SK-N-SH (cell line): Measurements from ENCODE around the gene SLC26A4. TPM values are rescaled to one million over a fixed set of nuclear protein-coding genes. Genes with fewer than 3 reads are reported as not detected.

Experiments used
- ELF1 ChIP-seq: IDR thresholded peaks from 2 replicates; pipeline ENCODE4 v1.4.0; 2012
- EP300 ChIP-seq, 2 experiments: IDR thresholded peaks; 2 replicates each; pipeline versions ENCODE4 v1.4.0 to v1.6.1; 2012; ENCODE audit warnings: borderline replicate concordance in 1 of 2, low read depth in 1 of 2, low read length in 1 of 2
- EZH2phosphoT487 ChIP-seq: fragments of 200-600 bp; sonication (generic); IDR thresholded peaks from 2 replicates; pipeline ENCODE4 v1.6.1; 2017; ENCODE audit warnings: low read depth, mixed run types, mild to moderate bottlenecking, antibody characterized with exemption, moderate library complexity, borderline replicate concordance
- FOSL2 ChIP-seq: IDR thresholded peaks from 2 replicates; pipeline ENCODE4 v1.4.0; 2012; ENCODE audit warnings: low read depth, mild to moderate bottlenecking, moderate library complexity, borderline replicate concordance
- FOXM1 ChIP-seq: IDR thresholded peaks from 2 replicates; pipeline ENCODE4 v1.4.0; 2012; ENCODE audit warnings: low read depth, mild to moderate bottlenecking
- GABPA ChIP-seq: IDR thresholded peaks from 2 replicates; pipeline ENCODE4 v1.4.0; 2012; ENCODE audit warnings: low read depth, mild to moderate bottlenecking
- GATA2 ChIP-seq: sonication (generic); formaldehyde crosslinking; IDR thresholded peaks from 2 replicates; pipeline ENCODE4 v1.5.0; 2020; ENCODE audit warnings: mild to moderate bottlenecking, missing genetic modification reagents
- JUND ChIP-seq: IDR thresholded peaks from 2 replicates; pipeline ENCODE4 v1.4.0; 2012
- MEF2A ChIP-seq: IDR thresholded peaks from 2 replicates; pipeline ENCODE4 v1.4.0; 2012; ENCODE audit warnings: low read depth, borderline replicate concordance
- NRF1 ChIP-seq: IDR thresholded peaks from 2 replicates; pipeline ENCODE4 v1.6.1; 2012; ENCODE audit warnings: low read depth, mild to moderate bottlenecking, low read length
- RAD21 ChIP-seq: IDR thresholded peaks from 2 replicates; pipeline ENCODE4 v1.6.1; 2012; ENCODE audit warnings: mild to moderate bottlenecking, low read length
- RFX5 ChIP-seq: IDR thresholded peaks from 2 replicates; pipeline ENCODE4 v1.6.1; 2012; ENCODE audit warnings: mild to moderate bottlenecking, improper control_type of control experiment, low read length
- RXRA ChIP-seq: IDR thresholded peaks from 2 replicates; pipeline ENCODE4 v1.4.0; 2012; ENCODE audit warnings: low read depth, mild to moderate bottlenecking, borderline replicate concordance
- SIN3A ChIP-seq: IDR thresholded peaks from 2 replicates; pipeline ENCODE4 v1.6.1; 2012; ENCODE audit warnings: low read depth, mild to moderate bottlenecking, low read length, moderate library complexity, borderline replicate concordance
- SMC3 ChIP-seq: IDR thresholded peaks from 2 replicates; pipeline ENCODE4 v1.6.1; 2012; ENCODE audit warnings: low read depth, low read length, improper control_type of control experiment
- TAF1 ChIP-seq: IDR thresholded peaks from 2 replicates; pipeline ENCODE4 v1.6.1; 2012; ENCODE audit warnings: low read depth, mild to moderate bottlenecking, low read length, moderate library complexity, borderline replicate concordance
- TCF12 ChIP-seq: IDR thresholded peaks from 2 replicates; pipeline ENCODE4 v1.4.0; 2012
- TEAD4 ChIP-seq: IDR thresholded peaks from 2 replicates; pipeline ENCODE4 v1.4.0; 2012; ENCODE audit warnings: mild to moderate bottlenecking, borderline replicate concordance; ENCODE audit not compliant: insufficient read depth
- YY1 ChIP-seq: IDR thresholded peaks from 2 replicates; pipeline ENCODE4 v1.4.0; 2012; ENCODE audit warnings: low read depth, mild to moderate bottlenecking
- polyA plus RNA-seq, 3 experiments: library from polyadenylated mRNA; depleted of rRNA; stranded (reverse); fragments of >200 nt; gene quantifications; 2 replicates each; pipeline ENCODE4 v1.2.3, GENCODE V29; 2012
- TF ChIP-seq, protein P1 (sequence below): IDR thresholded peaks from 2 replicates; pipeline ENCODE4 v1.6.1; 2012; ENCODE audit warnings: mild to moderate bottlenecking, low read depth, low read length, moderate library complexity
- TF ChIP-seq, protein P2 (sequence below): fragments of 200-600 bp; sonication (generic); IDR thresholded peaks from 2 replicates; pipeline ENCODE4 v1.6.1; 2017; ENCODE audit warnings: antibody characterized with exemption, mild to moderate bottlenecking, moderate library complexity
- TF ChIP-seq, protein P3 (sequence below): IDR thresholded peaks from 2 replicates; pipeline ENCODE4; 2012
- TF ChIP-seq, protein P4 (sequence below): fragments of 150-350 bp; IDR thresholded peaks from 2 replicates; pipeline ENCODE4 v1.6.1; 2017; ENCODE audit warnings: antibody characterized with exemption, low read length, low read depth, borderline replicate concordance
- TF ChIP-seq, protein P5 (sequence below): IDR thresholded peaks from 2 replicates; pipeline ENCODE4 v1.4.0; 2012; ENCODE audit warnings: low read depth
- TF ChIP-seq, protein P6 (sequence below): IDR thresholded peaks from 2 replicates; pipeline ENCODE4 v1.4.0; 2012; ENCODE audit warnings: low read depth, borderline replicate concordance

Gene SLC26A4
- polyA plus RNA-seq, 1 of the 3 experiments (the other 2 are of a cell fraction): 0.61 TPM

DNA sequence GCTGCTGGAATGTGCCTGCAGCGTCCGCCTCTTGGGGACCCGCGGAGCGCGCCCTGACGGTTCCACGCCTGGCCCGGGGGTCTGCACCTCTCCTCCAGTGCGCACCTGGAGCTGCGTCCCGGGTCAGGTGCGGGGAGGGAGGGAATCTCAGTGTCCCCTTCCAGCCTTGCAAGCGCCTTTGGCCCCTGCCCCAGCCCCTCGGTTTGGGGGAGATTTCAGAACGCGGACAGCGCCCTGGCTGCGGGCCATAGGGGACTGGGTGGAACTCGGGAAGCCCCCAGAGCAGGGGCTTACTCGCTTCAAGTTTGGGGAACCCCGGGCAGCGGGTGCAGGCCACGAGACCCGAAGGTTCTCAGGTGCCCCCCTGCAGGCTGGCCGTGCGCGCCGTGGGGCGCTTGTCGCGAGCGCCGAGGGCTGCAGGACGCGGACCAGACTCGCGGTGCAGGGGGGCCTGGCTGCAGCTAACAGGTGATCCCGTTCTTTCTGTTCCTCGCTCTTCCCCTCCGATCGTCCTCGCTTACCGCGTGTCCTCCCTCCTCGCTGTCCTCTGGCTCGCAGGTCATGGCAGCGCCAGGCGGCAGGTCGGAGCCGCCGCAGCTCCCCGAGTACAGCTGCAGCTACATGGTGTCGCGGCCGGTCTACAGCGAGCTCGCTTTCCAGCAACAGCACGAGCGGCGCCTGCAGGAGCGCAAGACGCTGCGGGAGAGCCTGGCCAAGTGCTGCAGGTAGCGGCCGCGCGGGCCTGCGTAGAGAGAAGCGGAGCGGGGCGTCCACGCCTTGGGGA lies 645 bp downstream of the SLC26A4 start (continued):
- TF ChIP-seq, protein P1, sequence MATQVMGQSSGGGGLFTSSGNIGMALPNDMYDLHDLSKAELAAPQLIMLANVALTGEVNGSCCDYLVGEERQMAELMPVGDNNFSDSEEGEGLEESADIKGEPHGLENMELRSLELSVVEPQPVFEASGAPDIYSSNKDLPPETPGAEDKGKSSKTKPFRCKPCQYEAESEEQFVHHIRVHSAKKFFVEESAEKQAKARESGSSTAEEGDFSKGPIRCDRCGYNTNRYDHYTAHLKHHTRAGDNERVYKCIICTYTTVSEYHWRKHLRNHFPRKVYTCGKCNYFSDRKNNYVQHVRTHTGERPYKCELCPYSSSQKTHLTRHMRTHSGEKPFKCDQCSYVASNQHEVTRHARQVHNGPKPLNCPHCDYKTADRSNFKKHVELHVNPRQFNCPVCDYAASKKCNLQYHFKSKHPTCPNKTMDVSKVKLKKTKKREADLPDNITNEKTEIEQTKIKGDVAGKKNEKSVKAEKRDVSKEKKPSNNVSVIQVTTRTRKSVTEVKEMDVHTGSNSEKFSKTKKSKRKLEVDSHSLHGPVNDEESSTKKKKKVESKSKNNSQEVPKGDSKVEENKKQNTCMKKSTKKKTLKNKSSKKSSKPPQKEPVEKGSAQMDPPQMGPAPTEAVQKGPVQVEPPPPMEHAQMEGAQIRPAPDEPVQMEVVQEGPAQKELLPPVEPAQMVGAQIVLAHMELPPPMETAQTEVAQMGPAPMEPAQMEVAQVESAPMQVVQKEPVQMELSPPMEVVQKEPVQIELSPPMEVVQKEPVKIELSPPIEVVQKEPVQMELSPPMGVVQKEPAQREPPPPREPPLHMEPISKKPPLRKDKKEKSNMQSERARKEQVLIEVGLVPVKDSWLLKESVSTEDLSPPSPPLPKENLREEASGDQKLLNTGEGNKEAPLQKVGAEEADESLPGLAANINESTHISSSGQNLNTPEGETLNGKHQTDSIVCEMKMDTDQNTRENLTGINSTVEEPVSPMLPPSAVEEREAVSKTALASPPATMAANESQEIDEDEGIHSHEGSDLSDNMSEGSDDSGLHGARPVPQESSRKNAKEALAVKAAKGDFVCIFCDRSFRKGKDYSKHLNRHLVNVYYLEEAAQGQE: peak; percentile 94
- TF ChIP-seq TCF12 (peak; percentile 13; the same call in 1 of the 2 replicates), NRF1 (no peak), SMC3 (peak; percentile 39; the same call in 1 of the 2 replicates), GATA2 (no peak), RFX5 (no peak), FOSL2 (no peak), YY1 (no peak), TAF1 (no peak), MEF2A (no peak), FOXM1 (no peak), JUND (no peak), EZH2phosphoT487 (no peak), ELF1 (no peak), EP300 (IDR thresholded peaks at IDR 0.05; ENCODE audit: borderline replicate concordance in 1 of 2, low read depth in 1 of 2, low read length in 1 of 2) (no peak), SIN3A (no peak), RXRA (no peak), RAD21 (peak; percentile 52), GABPA (no peak), TEAD4 (no peak)
- TF ChIP-seq, protein P2, sequence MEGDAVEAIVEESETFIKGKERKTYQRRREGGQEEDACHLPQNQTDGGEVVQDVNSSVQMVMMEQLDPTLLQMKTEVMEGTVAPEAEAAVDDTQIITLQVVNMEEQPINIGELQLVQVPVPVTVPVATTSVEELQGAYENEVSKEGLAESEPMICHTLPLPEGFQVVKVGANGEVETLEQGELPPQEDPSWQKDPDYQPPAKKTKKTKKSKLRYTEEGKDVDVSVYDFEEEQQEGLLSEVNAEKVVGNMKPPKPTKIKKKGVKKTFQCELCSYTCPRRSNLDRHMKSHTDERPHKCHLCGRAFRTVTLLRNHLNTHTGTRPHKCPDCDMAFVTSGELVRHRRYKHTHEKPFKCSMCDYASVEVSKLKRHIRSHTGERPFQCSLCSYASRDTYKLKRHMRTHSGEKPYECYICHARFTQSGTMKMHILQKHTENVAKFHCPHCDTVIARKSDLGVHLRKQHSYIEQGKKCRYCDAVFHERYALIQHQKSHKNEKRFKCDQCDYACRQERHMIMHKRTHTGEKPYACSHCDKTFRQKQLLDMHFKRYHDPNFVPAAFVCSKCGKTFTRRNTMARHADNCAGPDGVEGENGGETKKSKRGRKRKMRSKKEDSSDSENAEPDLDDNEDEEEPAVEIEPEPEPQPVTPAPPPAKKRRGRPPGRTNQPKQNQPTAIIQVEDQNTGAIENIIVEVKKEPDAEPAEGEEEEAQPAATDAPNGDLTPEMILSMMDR: no peak
- TF ChIP-seq, protein P3, sequence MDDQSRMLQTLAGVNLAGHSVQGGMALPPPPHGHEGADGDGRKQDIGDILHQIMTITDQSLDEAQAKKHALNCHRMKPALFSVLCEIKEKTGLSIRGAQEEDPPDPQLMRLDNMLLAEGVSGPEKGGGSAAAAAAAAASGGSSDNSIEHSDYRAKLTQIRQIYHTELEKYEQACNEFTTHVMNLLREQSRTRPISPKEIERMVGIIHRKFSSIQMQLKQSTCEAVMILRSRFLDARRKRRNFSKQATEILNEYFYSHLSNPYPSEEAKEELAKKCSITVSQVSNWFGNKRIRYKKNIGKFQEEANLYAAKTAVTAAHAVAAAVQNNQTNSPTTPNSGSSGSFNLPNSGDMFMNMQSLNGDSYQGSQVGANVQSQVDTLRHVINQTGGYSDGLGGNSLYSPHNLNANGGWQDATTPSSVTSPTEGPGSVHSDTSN: no peak
- TF ChIP-seq, protein P4, sequence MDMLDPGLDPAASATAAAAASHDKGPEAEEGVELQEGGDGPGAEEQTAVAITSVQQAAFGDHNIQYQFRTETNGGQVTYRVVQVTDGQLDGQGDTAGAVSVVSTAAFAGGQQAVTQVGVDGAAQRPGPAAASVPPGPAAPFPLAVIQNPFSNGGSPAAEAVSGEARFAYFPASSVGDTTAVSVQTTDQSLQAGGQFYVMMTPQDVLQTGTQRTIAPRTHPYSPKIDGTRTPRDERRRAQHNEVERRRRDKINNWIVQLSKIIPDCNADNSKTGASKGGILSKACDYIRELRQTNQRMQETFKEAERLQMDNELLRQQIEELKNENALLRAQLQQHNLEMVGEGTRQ: no peak
- TF ChIP-seq, protein P5, sequence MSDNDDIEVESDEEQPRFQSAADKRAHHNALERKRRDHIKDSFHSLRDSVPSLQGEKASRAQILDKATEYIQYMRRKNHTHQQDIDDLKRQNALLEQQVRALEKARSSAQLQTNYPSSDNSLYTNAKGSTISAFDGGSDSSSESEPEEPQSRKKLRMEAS: peak; percentile 67
- TF ChIP-seq, protein P6, sequence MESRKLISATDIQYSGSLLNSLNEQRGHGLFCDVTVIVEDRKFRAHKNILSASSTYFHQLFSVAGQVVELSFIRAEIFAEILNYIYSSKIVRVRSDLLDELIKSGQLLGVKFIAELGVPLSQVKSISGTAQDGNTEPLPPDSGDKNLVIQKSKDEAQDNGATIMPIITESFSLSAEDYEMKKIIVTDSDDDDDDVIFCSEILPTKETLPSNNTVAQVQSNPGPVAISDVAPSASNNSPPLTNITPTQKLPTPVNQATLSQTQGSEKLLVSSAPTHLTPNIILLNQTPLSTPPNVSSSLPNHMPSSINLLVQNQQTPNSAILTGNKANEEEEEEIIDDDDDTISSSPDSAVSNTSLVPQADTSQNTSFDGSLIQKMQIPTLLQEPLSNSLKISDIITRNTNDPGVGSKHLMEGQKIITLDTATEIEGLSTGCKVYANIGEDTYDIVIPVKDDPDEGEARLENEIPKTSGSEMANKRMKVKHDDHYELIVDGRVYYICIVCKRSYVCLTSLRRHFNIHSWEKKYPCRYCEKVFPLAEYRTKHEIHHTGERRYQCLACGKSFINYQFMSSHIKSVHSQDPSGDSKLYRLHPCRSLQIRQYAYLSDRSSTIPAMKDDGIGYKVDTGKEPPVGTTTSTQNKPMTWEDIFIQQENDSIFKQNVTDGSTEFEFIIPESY: no peak
- TF ChIP-seq, all 33 proteins: peak for 8
